ENCODE results near the gene TSPAN9. TPM values are rescaled to one million over a fixed set of nuclear protein-coding genes. Genes with fewer than 3 reads are reported as not detected.

The TSPAN9 gene
- total and polyA plus RNA-seq, 10 of the 15 experiments (the other 5 are each of a cell fraction or from before 2014, with no cell fraction given), result 0.03 to 1.0 (median 0.12) TPM; not detected in 5

GRCh38 chr12:3202096-3202495 lies 124.9 kb downstream of the TSPAN9 start:
- SMC1A ChIA-PET (ENCODE audit: uncharacterized antibody, unreplicated experiment), result no interaction called here
- no peaks in the 10 kb centered on the region for H4K20me1 ChIP-seq (ENCODE audit: control insufficient read depth, insufficient read depth)
- no peak overlapping the region for H2AFZ ChIP-seq (ENCODE audit: control insufficient read depth, low read depth, low read length)
- RAD21 ChIA-PET (ENCODE audit: unreplicated experiment), result no interaction called here
- WGBS (ENCODE audit: insufficient coverage, insufficient replicate concordance, low lambda C conversion rate, missing lambda C conversion rate), result 34% methylated on average over 11 of the region's 11 CpGs
- H3K4me2 ChIP-seq (ENCODE audit: control insufficient read depth, insufficient read depth), result no peak overlapping the region
- CTCF ChIA-PET, result interaction anchor here (0.8 to 1.4 kb wide), 2 partner anchors 9 to 39 kb away, joined by 3 to 6 read pairs; no protein-coding TSS in a partner anchor
- no peak overlapping the region for H3K9ac ChIP-seq (ENCODE audit: control insufficient read depth, insufficient read depth, low read length)
- POLR2A ChIA-PET, result no interaction called here
- in situ Hi-C loops (cut with MboI), result no loop called here
- no peak for DNase-seq (ENCODE audit: low read depth, low spot score)
- intact Hi-C loops (cut with micrococcal nuclease; ENCODE audit: unreplicated experiment), result loop anchor here (2.0 kb wide), 1 partner anchor 129 kb away; no protein-coding TSS in a partner anchor
- no peak overlapping the region for H3K27ac ChIP-seq (ENCODE audit: control insufficient read depth, insufficient read depth)
- BruUV-seq (replicated peaks), result no TSS peak
- peaks cover 11 to 13% of the 10 kb centered on the region in 2 experiments for H3K27me3 ChIP-seq (replicated peaks in 1 of 2; ENCODE audit: control insufficient read depth in 2 of 2, insufficient read depth in 2 of 2, low read length in 1 of 2)
- ATAC-seq, result no peak
- TF ChIP-seq CBFB (IDR thresholded peaks at IDR 0.05; ENCODE audit: low read depth) (no peak), ZNF274 (IDR thresholded peaks at IDR 0.05; ENCODE audit: insufficient read depth, insufficient read length) (no peak), SREBF2 (IDR thresholded peaks at IDR 0.05; ENCODE audit: low read length) (no peak), RELA (IDR thresholded peaks at IDR 0.05; ENCODE audit: borderline replicate concordance, partially characterized antibody) (no peak), TCF12 (IDR thresholded peaks at IDR 0.05; ENCODE audit: low read depth, low read length) (no peak), ZBTB40 (IDR thresholded peaks at IDR 0.05; ENCODE audit: borderline replicate concordance) (no peak), RUNX3 (IDR thresholded peaks at IDR 0.05; ENCODE audit: low read length) (no peak), ZBTB33 (IDR thresholded peaks at IDR 0.05) (no peak), USF1 (IDR thresholded peaks at IDR 0.05; ENCODE audit: borderline replicate concordance, extremely low read length, insufficient read depth, low read depth, low read length) (no peak), SIN3A (IDR thresholded peaks at IDR 0.05; ENCODE audit: low read depth, low read length) (no peak), POLR2A (IDR thresholded peaks at IDR 0.05; ENCODE audit: low read depth, low read length) (no peak)
- no peaks in the 10 kb centered on the region for H3K4me1 ChIP-seq (ENCODE audit: control insufficient read depth, insufficient read depth, low read length)
- H3K36me3 ChIP-seq (ENCODE audit: control insufficient read depth in 2 of 2, insufficient read depth in 2 of 2, low read length in 1 of 2), result no peaks in the 10 kb centered on the region
- no peaks in the 10 kb centered on the region for H3K9me3 ChIP-seq (replicated peaks; ENCODE audit: control insufficient read depth, insufficient read depth, low read length)
- FAIRE-seq, result no peak
- H3K4me3 ChIP-seq, result no peak overlapping the region
- no peaks in the 10 kb centered on the region for H3K79me2 ChIP-seq (ENCODE audit: control insufficient read depth, insufficient read depth, low read length)
